GM23338 (cell line): Measurements from ENCODE around the gene SLC17A5. TPM values are rescaled to one million over a fixed set of nuclear protein-coding genes. Genes with fewer than 3 reads are reported as not detected.

Source experiments
- ATAC-seq: fragments of 200-7000 bp; cut with Tn5 transposase; 3 replicates; pipeline ENCODE4 v1.9.1; 2020
- DNase-seq: peaks from one replicate; pipeline ENCODE4 v3.0.0-alpha.2; 2015; ENCODE audit warnings: low spot score
- H2AFZ ChIP-seq: fragments of 200-600 bp; sonication (generic); 2 replicates; pipeline ENCODE4 v1.8.0; 2016; ENCODE audit warnings: antibody characterized with exemption, mild to moderate bottlenecking, moderate library complexity
- H3F3A ChIP-seq: fragments of 200-600 bp; sonication (generic); replicated peaks from 2 replicates; pipeline ENCODE4 v1.8.0; 2017; ENCODE audit warnings: antibody characterized with exemption, mixed run types, low read depth
- H3K27ac ChIP-seq: fragments of 200-600 bp; sonication (generic); 2 replicates; pipeline ENCODE4 v1.6.1; 2016; ENCODE audit warnings: low read depth
- H3K27me3 ChIP-seq: fragments of 200-600 bp; sonication (generic); 2 replicates; pipeline ENCODE4 v1.8.0; 2016; ENCODE audit warnings: mild to moderate bottlenecking, mixed run types, moderate library complexity; ENCODE audit not compliant: insufficient read depth
- H3K36me3 ChIP-seq: fragments of 200-600 bp; sonication (generic); 2 replicates; pipeline ENCODE4 v1.8.0; 2016; ENCODE audit warnings: mild to moderate bottlenecking; ENCODE audit not compliant: insufficient read depth
- H3K4me1 ChIP-seq: fragments of 200-600 bp; sonication (generic); 2 replicates; pipeline ENCODE4 v1.8.0; 2016; ENCODE audit warnings: mild to moderate bottlenecking, moderate library complexity; ENCODE audit not compliant: insufficient read depth
- H3K4me2 ChIP-seq: fragments of 200-600 bp; sonication (generic); 2 replicates; pipeline ENCODE4 v1.7.1; 2017; ENCODE audit warnings: mixed run types
- H3K4me3 ChIP-seq: fragments of 200-600 bp; sonication (generic); 2 replicates; pipeline ENCODE4 v1.6.1; 2016; ENCODE audit warnings: mixed run types
- H3K79me2 ChIP-seq: fragments of 200-600 bp; sonication (generic); replicated peaks from 2 replicates; pipeline ENCODE4 v1.8.0; 2017; ENCODE audit warnings: mild to moderate bottlenecking; ENCODE audit not compliant: insufficient read depth
- H3K9me2 ChIP-seq: fragments of 200-600 bp; sonication (generic); 2 replicates; pipeline ENCODE4 v1.8.0; 2017; ENCODE audit not compliant: insufficient read depth
- H4K20me1 ChIP-seq: fragments of 200-600 bp; sonication (generic); replicated peaks from 2 replicates; pipeline ENCODE4 v1.8.0; 2017; ENCODE audit warnings: mild to moderate bottlenecking; ENCODE audit not compliant: insufficient read depth
- H3K27ac Mint-ChIP-seq: 2 replicates; pipeline ENCODE4 v1.8.0; 2020; ENCODE audit warnings: inconsistent platforms, mild to moderate bottlenecking, moderate library complexity, mixed read lengths
- H3K27me3 Mint-ChIP-seq: 3 replicates; pipeline ENCODE4 v1.8.0; 2022; ENCODE audit warnings: low read depth, mild to moderate bottlenecking, moderate library complexity, mixed read lengths, inconsistent platforms; ENCODE audit not compliant: insufficient read depth, poor library complexity
- H3K36me3 Mint-ChIP-seq: 3 replicates; pipeline ENCODE4 v1.8.0; 2021; ENCODE audit warnings: low read depth, mild to moderate bottlenecking, inconsistent platforms, moderate library complexity, mixed read lengths
- H3K4me1 Mint-ChIP-seq: 3 replicates; pipeline ENCODE4 v1.8.0; 2020; ENCODE audit warnings: mild to moderate bottlenecking, inconsistent platforms, mixed read lengths
- H3K4me3 Mint-ChIP-seq: 3 replicates; pipeline ENCODE4 v1.8.0; 2021; ENCODE audit warnings: moderate library complexity, mild to moderate bottlenecking, inconsistent platforms, mixed read lengths
- H3K9me3 Mint-ChIP-seq: 3 replicates; pipeline ENCODE4 v1.8.0; 2020; ENCODE audit warnings: moderate library complexity, mild to moderate bottlenecking, inconsistent platforms, mixed read lengths
- EZH2phosphoT487 ChIP-seq: fragments of 200-600 bp; sonication (generic); IDR thresholded peaks from one replicate; pipeline ENCODE4 v1.8.1; 2018; ENCODE audit warnings: antibody characterized with exemption; ENCODE audit not compliant: unreplicated experiment
- NANOG ChIP-seq: IDR thresholded peaks from 2 replicates; pipeline ENCODE4 v1.6.1; 2016; ENCODE audit warnings: antibody characterized with exemption, borderline replicate concordance
- POLR2AphosphoS5 ChIP-seq: IDR thresholded peaks from 2 replicates; pipeline ENCODE4 v1.6.1; 2016; ENCODE audit warnings: antibody characterized with exemption, low read depth
- STAT1 ChIP-seq: IDR thresholded peaks from one replicate; pipeline ENCODE4 v1.6.1; 2016; ENCODE audit warnings: antibody characterized with exemption; ENCODE audit not compliant: unreplicated experiment
- ZNF331 ChIP-seq: fragments of 250-450 bp; sonication (Bioruptor Pico); IDR thresholded peaks from 2 replicates; pipeline ENCODE4 v1.5.0; 2020; ENCODE audit warnings: low read depth, mild to moderate bottlenecking, moderate library complexity
- polyA plus RNA-seq: library from polyadenylated mRNA; unstranded; fragments of >200 nt; fragmentation: Nextera tagmentation; extraction: Ambion mirVana; gene quantifications from 2 replicates; pipeline ENCODE4 v1.2.1, GENCODE V29; 2016
- total RNA-seq: library from RNA; depleted of rRNA; stranded (reverse); fragments of >200 nt; shearing (Covaris generic); gene quantifications from 2 replicates; pipeline ENCODE4 v1.2.3, GENCODE V29; 2014
- TF ChIP-seq, protein P1 (sequence below): fragments of 250-450 bp; sonication (Bioruptor Pico); IDR thresholded peaks from 2 replicates; pipeline ENCODE4 v1.5.0; 2020; ENCODE audit warnings: mild to moderate bottlenecking, moderate library complexity
- TF ChIP-seq, protein P2 (sequence below): IDR thresholded peaks from one replicate; pipeline ENCODE4 v1.6.1; 2018; ENCODE audit warnings: antibody characterized with exemption; ENCODE audit not compliant: unreplicated experiment
- TF ChIP-seq, protein P3 (sequence below), 2 experiments: fragments of 200-600 bp in 1 of 2; sonication (generic) in 1 of 2; conservative IDR thresholded peaks; 2 replicates each; pipeline versions ENCODE4 v1.5.1 to v1.6.1; 2016 to 2017; ENCODE audit warnings: antibody characterized with exemption in 2 of 2, low read depth in 2 of 2, mild to moderate bottlenecking in 2 of 2, moderate library complexity in 1 of 2

Gene SLC17A5
- total and polyA plus RNA-seq, 2 experiments from 2014 or later: 9.2 to 17.7 TPM

- TF ChIP-seq, protein P1, sequence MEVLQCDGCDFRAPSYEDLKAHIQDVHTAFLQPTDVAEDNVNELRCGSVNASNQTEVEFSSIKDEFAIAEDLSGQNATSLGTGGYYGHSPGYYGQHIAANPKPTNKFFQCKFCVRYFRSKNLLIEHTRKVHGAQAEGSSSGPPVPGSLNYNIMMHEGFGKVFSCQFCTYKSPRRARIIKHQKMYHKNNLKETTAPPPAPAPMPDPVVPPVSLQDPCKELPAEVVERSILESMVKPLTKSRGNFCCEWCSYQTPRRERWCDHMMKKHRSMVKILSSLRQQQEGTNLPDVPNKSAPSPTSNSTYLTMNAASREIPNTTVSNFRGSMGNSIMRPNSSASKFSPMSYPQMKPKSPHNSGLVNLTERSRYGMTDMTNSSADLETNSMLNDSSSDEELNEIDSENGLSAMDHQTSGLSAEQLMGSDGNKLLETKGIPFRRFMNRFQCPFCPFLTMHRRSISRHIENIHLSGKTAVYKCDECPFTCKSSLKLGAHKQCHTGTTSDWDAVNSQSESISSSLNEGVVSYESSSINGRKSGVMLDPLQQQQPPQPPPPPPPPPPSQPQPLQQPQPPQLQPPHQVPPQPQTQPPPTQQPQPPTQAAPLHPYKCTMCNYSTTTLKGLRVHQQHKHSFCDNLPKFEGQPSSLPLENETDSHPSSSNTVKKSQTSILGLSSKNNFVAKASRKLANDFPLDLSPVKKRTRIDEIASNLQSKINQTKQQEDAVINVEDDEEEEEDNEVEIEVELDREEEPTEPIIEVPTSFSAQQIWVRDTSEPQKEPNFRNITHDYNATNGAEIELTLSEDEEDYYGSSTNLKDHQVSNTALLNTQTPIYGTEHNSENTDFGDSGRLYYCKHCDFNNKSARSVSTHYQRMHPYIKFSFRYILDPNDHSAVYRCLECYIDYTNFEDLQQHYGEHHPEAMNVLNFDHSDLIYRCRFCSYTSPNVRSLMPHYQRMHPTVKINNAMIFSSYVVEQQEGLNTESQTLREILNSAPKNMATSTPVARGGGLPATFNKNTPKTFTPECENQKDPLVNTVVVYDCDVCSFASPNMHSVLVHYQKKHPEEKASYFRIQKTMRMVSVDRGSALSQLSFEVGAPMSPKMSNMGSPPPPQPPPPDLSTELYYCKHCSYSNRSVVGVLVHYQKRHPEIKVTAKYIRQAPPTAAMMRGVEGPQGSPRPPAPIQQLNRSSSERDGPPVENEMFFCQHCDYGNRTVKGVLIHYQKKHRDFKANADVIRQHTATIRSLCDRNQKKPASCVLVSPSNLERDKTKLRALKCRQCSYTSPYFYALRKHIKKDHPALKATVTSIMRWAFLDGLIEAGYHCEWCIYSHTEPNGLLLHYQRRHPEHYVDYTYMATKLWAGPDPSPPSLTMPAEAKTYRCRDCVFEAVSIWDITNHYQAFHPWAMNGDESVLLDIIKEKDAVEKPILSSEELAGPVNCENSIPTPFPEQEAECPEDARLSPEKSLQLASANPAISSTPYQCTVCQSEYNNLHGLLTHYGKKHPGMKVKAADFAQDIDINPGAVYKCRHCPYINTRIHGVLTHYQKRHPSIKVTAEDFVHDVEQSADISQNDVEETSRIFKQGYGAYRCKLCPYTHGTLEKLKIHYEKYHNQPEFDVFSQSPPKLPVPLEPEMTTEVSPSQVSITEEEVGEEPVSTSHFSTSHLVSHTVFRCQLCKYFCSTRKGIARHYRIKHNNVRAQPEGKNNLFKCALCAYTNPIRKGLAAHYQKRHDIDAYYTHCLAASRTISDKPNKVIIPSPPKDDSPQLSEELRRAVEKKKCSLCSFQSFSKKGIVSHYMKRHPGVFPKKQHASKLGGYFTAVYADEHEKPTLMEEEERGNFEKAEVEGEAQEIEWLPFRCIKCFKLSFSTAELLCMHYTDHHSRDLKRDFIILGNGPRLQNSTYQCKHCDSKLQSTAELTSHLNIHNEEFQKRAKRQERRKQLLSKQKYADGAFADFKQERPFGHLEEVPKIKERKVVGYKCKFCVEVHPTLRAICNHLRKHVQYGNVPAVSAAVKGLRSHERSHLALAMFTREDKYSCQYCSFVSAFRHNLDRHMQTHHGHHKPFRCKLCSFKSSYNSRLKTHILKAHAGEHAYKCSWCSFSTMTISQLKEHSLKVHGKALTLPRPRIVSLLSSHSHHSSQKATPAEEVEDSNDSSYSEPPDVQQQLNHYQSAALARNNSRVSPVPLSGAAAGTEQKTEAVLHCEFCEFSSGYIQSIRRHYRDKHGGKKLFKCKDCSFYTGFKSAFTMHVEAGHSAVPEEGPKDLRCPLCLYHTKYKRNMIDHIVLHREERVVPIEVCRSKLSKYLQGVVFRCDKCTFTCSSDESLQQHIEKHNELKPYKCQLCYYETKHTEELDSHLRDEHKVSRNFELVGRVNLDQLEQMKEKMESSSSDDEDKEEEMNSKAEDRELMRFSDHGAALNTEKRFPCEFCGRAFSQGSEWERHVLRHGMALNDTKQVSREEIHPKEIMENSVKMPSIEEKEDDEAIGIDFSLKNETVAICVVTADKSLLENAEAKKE (CRISPR knock-in tag): no peak
- TF ChIP-seq, protein P2, sequence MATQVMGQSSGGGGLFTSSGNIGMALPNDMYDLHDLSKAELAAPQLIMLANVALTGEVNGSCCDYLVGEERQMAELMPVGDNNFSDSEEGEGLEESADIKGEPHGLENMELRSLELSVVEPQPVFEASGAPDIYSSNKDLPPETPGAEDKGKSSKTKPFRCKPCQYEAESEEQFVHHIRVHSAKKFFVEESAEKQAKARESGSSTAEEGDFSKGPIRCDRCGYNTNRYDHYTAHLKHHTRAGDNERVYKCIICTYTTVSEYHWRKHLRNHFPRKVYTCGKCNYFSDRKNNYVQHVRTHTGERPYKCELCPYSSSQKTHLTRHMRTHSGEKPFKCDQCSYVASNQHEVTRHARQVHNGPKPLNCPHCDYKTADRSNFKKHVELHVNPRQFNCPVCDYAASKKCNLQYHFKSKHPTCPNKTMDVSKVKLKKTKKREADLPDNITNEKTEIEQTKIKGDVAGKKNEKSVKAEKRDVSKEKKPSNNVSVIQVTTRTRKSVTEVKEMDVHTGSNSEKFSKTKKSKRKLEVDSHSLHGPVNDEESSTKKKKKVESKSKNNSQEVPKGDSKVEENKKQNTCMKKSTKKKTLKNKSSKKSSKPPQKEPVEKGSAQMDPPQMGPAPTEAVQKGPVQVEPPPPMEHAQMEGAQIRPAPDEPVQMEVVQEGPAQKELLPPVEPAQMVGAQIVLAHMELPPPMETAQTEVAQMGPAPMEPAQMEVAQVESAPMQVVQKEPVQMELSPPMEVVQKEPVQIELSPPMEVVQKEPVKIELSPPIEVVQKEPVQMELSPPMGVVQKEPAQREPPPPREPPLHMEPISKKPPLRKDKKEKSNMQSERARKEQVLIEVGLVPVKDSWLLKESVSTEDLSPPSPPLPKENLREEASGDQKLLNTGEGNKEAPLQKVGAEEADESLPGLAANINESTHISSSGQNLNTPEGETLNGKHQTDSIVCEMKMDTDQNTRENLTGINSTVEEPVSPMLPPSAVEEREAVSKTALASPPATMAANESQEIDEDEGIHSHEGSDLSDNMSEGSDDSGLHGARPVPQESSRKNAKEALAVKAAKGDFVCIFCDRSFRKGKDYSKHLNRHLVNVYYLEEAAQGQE: no peak
- no peak for TF ChIP-seq POLR2AphosphoS5
- no peak for TF ChIP-seq ZNF331 (CRISPR knock-in tag)
Observed at GRCh38 chr6:73671911-73672685, 18.3 kb upstream of the SLC17A5 start (continued).

GRCh38 chr6:73669005-73669404 is 15.2 kb upstream of the SLC17A5 start:
- Mint-ChIP-seq H3K9me3 (no peaks in the 10 kb centered on the region), H3K27me3 (no peaks in the 10 kb centered on the region), H3K27ac (no peak overlapping the region), H3K4me3 (no peak overlapping the region), H3K36me3 (no peaks in the 10 kb centered on the region), H3K4me1 (no peaks in the 10 kb centered on the region)
- H3K27me3 ChIP-seq: no peaks in the 10 kb centered on the region
- ATAC-seq (no peak), DNase-seq (no peak)
- no peaks in the 10 kb centered on the region for H4K20me1 ChIP-seq
- H3K27ac ChIP-seq: no peak overlapping the region
- no peaks in the 10 kb centered on the region for H3K9me2 ChIP-seq
- H3K36me3 ChIP-seq: no peaks in the 10 kb centered on the region
- TF ChIP-seq, protein P2: no peak
- TF ChIP-seq EZH2phosphoT487 (no peak), STAT1 (no peak), NANOG (no peak)
- TF ChIP-seq, protein P3, sequence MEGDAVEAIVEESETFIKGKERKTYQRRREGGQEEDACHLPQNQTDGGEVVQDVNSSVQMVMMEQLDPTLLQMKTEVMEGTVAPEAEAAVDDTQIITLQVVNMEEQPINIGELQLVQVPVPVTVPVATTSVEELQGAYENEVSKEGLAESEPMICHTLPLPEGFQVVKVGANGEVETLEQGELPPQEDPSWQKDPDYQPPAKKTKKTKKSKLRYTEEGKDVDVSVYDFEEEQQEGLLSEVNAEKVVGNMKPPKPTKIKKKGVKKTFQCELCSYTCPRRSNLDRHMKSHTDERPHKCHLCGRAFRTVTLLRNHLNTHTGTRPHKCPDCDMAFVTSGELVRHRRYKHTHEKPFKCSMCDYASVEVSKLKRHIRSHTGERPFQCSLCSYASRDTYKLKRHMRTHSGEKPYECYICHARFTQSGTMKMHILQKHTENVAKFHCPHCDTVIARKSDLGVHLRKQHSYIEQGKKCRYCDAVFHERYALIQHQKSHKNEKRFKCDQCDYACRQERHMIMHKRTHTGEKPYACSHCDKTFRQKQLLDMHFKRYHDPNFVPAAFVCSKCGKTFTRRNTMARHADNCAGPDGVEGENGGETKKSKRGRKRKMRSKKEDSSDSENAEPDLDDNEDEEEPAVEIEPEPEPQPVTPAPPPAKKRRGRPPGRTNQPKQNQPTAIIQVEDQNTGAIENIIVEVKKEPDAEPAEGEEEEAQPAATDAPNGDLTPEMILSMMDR (conservative IDR thresholded peaks at IDR 0.05; ENCODE audit: low read depth in 2 of 2): no peak
- H3K79me2 ChIP-seq: no peaks in the 10 kb centered on the region
- H2AFZ ChIP-seq: no peak overlapping the region
- no peaks in the 10 kb centered on the region for H3F3A ChIP-seq
- H3K4me3 ChIP-seq: no peak overlapping the region
- no peaks in the 10 kb centered on the region for H3K4me1 ChIP-seq
- no peak overlapping the region for H3K4me2 ChIP-seq
